ENCODE results near the gene U2SURP.
A peak's percentile ranks its signal among the peaks of the same experiment; 100 is the strongest.

Gene U2SURP

GRCh38 chr3:143002727-143003126 is 1.4 kb downstream of the U2SURP start:
- Histone ChIP-seq H3K27me3 (ENCODE audit: insufficient read depth, low read depth) (no peaks in the 10 kb centered on the region), H4K20me1 (ENCODE audit: insufficient read depth) (peaks cover 32% of the 10 kb centered on the region), H2AFZ (ENCODE audit: low read depth) (peak overlapping the region; percentile 81; the same call in 1 of the 2 replicates), H3K4me1 (ENCODE audit: low read depth, poor library complexity, severe bottlenecking) (peaks cover 47% of the 10 kb centered on the region), H3K9ac (peak overlapping the region; percentile 97), H3K36me3 (ENCODE audit: insufficient read depth) (no peaks in the 10 kb centered on the region), H3K4me2 (peak overlapping the region; percentile 88), H3K4me3 (IDR thresholded peaks at IDR 0.05; ENCODE audit: insufficient read depth, low read depth, low read length) (peak overlapping the region; percentile 78), H3K27ac (peak overlapping the region; percentile 89), H3K79me2 (ENCODE audit: insufficient read depth, low read depth) (peaks cover 63% of the 10 kb centered on the region)
- no peak for TF ChIP-seq CTCF (conservative IDR thresholded peaks at IDR 0.05; ENCODE audit: low read depth, low read length)

- TF ChIP-seq CTCF (conservative IDR thresholded peaks at IDR 0.05; ENCODE audit: low read depth, low read length), result no peak
- Histone ChIP-seq H4K20me1 (ENCODE audit: insufficient read depth) (peaks cover 53% of the 10 kb centered on the region), H2AFZ (ENCODE audit: low read depth) (no peak overlapping the region), H3K27ac (no peak overlapping the region), H3K36me3 (ENCODE audit: insufficient read depth) (no peaks in the 10 kb centered on the region), H3K4me3 (IDR thresholded peaks at IDR 0.05; ENCODE audit: insufficient read depth, low read depth, low read length) (no peak overlapping the region), H3K9ac (no peak overlapping the region), H3K4me2 (peak overlapping the region; percentile 33; the same call in 1 of the 2 replicates), H3K79me2 (ENCODE audit: insufficient read depth, low read depth) (peaks cover 84% of the 10 kb centered on the region), H3K4me1 (ENCODE audit: low read depth, poor library complexity, severe bottlenecking) (peaks cover 66% of the 10 kb centered on the region), H3K27me3 (ENCODE audit: insufficient read depth, low read depth) (no peaks in the 10 kb centered on the region)
Observed at GRCh38 chr3:143004823-143005222, 3.5 kb downstream of the U2SURP start.

- Histone ChIP-seq H3K4me3 (IDR thresholded peaks at IDR 0.05; ENCODE audit: insufficient read depth, low read depth, low read length) (no peak overlapping the region), H3K27me3 (ENCODE audit: insufficient read depth, low read depth) (no peaks in the 10 kb centered on the region), H3K9ac (no peak overlapping the region), H3K4me1 (ENCODE audit: low read depth, poor library complexity, severe bottlenecking) (peaks cover 62% of the 10 kb centered on the region), H3K79me2 (ENCODE audit: insufficient read depth, low read depth) (peaks cover 93% of the 10 kb centered on the region), H2AFZ (ENCODE audit: low read depth) (no peak overlapping the region), H3K36me3 (ENCODE audit: insufficient read depth) (no peaks in the 10 kb centered on the region), H4K20me1 (ENCODE audit: insufficient read depth) (peaks cover 84% of the 10 kb centered on the region), H3K27ac (no peak overlapping the region), H3K4me2 (no peak overlapping the region)
- no peak for TF ChIP-seq CTCF (conservative IDR thresholded peaks at IDR 0.05; ENCODE audit: low read depth, low read length)
Observed at GRCh38 chr3:143010024-143010423, 8.7 kb downstream of the U2SURP start.

- H4K20me1 ChIP-seq (ENCODE audit: insufficient read depth), result peaks cover 67% of the 10 kb centered on the region
- no peak overlapping the region for H2AFZ ChIP-seq (ENCODE audit: low read depth)
- H3K36me3 ChIP-seq (ENCODE audit: insufficient read depth), result peaks cover 6% of the 10 kb centered on the region
- no peak for TF ChIP-seq CTCF (conservative IDR thresholded peaks at IDR 0.05; ENCODE audit: low read depth, low read length)
- H3K4me2 ChIP-seq, result no peak overlapping the region
- peaks cover 91% of the 10 kb centered on the region for H3K79me2 ChIP-seq (ENCODE audit: insufficient read depth, low read depth)
- no peak overlapping the region for H3K4me3 ChIP-seq (IDR thresholded peaks at IDR 0.05; ENCODE audit: insufficient read depth, low read depth, low read length)
- peaks cover 54% of the 10 kb centered on the region for H3K4me1 ChIP-seq (ENCODE audit: low read depth, poor library complexity, severe bottlenecking)
- no peak overlapping the region for H3K27ac ChIP-seq
- no peak overlapping the region for H3K9ac ChIP-seq
- no peaks in the 10 kb centered on the region for H3K27me3 ChIP-seq (ENCODE audit: insufficient read depth, low read depth)
Observed at GRCh38 chr3:143011705-143012104, 10.3 kb downstream of the U2SURP start.
